SU-DHL-6 (cell line): ENCODE measurements around the gene STIP1.

ENCODE experiments used
- EZH2phosphoT487 ChIP-seq: fragments of 200-600 bp; sonication (generic), shearing (Covaris generic); conservative IDR thresholded peaks from 2 replicates; pipeline ENCODE4 v1.6.1; 2018; ENCODE audit warnings: mild to moderate bottlenecking, antibody characterized with exemption, low read length, moderate library complexity, mixed read lengths
- TF ChIP-seq, protein P1 (sequence below): fragments of 200-600 bp; sonication (generic); IDR thresholded peaks from one replicate; pipeline ENCODE4 v1.5.1; 2017; ENCODE audit warnings: antibody characterized with exemption, mild to moderate bottlenecking, low read length, moderate library complexity; ENCODE audit not compliant: insufficient read depth, poor library complexity, severe bottlenecking

GRCh38 chr11:64220271-64220670, 34.3 kb downstream of the STIP1 start:
- TF ChIP-seq EZH2phosphoT487, result no peak
- TF ChIP-seq, protein P1, sequence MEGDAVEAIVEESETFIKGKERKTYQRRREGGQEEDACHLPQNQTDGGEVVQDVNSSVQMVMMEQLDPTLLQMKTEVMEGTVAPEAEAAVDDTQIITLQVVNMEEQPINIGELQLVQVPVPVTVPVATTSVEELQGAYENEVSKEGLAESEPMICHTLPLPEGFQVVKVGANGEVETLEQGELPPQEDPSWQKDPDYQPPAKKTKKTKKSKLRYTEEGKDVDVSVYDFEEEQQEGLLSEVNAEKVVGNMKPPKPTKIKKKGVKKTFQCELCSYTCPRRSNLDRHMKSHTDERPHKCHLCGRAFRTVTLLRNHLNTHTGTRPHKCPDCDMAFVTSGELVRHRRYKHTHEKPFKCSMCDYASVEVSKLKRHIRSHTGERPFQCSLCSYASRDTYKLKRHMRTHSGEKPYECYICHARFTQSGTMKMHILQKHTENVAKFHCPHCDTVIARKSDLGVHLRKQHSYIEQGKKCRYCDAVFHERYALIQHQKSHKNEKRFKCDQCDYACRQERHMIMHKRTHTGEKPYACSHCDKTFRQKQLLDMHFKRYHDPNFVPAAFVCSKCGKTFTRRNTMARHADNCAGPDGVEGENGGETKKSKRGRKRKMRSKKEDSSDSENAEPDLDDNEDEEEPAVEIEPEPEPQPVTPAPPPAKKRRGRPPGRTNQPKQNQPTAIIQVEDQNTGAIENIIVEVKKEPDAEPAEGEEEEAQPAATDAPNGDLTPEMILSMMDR, result no peak
